NK-92 treated with Interleukin-12 subunit alpha and Interleukin-12 subunit beta, amount 100 ng/mL, for 24 hours (cell line): ENCODE data around the gene LRRIQ1.

Experiments used
- DNase-seq: peaks from one replicate; lab custom pipeline; 2025; lab: John Stamatoyannopoulos, UW

The LRRIQ1 gene

DNA sequence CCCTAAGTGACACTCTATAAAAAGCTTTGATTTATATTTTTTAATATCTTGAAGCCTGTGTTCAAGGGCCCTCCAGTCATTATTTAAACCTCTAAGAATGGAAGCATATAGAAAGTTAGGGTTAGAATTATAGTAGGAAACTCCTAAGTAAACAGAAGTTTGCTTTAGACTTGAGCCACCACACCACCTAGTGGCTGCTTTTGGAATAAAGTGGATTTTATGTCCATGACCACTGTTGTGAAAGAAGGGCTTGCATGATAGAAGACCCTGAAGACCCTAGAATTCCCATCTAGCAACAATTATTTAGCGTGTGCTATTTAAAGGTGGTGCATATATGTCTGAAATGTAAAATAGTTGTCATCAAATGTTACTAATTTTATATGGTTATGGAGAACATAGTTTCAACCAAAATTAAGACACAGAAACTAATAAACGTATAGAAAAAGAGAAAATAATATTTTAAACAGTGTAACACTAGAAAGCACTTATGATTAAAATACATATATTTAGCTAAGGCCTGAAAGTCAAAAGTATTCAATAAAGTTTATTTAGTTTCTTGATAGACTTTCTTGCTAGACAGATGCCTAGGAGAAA is 21.3 kb downstream of the LRRIQ1 start:
- no peak for DNase-seq

DNA sequence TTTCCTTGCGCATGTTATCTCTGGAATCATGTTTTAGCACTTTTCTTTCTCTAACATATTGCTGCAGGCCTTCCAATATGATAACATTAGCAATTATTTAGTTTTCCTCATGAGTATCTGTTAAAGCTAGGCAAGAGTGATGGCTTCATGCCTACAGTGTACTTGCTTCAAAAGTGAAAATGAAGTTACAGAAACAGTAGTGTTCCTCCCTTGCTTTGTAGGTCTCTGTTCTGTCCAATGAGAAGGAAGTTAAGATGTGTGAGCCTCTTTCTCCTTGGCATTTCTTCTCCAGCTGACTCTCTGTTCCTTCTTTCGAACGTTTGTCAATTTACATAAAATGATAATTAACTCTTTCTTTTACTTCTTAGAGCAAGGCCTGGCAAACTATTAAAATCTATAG is 22.2 kb downstream of the LRRIQ1 start:
- DNase-seq, result no peak

DNA sequence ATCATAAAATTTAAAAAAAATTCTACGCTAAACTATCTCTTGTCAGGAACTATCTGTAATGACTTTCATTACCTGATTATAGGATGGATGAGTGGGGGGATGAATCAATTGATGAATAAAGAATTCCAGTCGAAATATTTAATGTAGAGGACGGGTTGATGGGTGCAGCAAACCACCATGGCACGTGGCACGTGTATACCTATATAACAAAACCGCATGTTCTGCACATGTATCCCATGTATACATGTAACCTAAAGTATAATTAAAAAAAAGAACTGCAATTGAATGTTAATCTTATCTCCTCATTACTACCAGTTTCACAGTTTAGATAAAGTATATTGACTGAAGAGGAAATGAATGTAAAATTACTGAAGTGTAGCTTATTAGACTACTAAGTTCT is 23.4 kb downstream of the LRRIQ1 start:
- DNase-seq, result no peak

DNA sequence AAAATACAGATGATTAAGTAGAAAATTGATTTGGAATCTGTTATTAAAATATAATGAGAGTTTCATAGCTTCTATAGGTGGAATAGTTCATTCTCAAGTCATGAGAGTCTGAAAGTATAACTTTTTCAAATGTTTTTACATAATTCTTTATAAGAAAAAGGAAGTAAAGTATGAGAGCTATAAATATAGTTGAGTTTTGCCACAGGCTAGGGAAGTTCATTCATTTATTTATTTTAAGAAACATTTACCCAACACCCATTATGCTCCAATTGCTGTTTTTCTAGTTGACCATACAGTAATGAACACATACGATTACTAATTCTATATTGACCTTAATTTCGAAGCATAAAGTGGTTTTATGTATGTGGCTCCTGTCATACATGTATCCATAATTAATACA is 24.8 kb downstream of the LRRIQ1 start:
- no peak for DNase-seq

DNA sequence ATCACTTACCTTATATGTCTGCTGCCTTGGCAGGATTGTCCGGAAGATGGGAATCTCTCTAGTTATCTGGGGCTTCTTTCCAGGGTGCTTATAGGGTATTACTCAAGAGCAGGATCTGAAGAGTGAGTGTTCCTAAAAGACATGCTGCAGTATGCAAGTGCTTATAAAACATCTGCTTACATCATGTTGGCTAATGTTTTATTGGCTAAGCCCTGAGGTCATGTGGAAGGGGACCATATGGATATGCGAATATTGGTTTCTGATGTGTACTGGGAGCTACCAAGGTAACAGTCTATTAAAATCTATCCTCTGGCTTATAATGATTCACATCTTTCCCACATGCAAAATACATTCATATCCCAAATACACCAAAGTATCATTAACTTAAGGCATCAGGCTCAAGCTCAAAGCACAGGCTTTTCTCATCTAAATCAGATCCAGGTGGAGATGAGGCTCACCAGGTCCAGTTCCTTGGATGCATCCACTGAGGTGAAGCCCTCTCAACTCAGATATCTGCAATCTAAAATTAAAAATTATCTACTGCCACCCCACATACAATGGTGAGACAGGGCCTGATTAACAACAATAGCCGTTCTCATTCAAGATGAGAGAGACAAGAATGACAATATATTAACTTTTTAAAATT is 29.8 kb downstream of the LRRIQ1 start:
- DNase-seq, result no peak

DNA sequence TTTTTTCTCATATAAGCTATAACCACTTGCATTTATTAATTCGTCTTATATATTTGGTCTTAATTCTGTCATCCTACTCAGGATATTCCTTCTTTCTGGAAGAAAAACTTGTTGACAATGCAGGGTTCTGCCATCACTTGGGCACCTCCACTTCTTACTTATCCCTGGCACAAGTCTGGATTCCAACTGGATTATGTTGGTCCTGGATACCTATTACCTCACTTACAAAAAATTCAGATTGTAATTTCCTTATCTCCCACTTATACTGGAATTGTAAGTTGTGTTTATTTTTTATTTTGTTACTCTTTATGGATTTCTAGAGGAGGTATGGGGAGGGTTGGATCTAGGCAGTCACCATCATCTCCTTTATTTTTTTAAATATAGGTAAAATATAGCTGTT is 36.7 kb downstream of the LRRIQ1 start:
- DNase-seq, result no peak

DNA sequence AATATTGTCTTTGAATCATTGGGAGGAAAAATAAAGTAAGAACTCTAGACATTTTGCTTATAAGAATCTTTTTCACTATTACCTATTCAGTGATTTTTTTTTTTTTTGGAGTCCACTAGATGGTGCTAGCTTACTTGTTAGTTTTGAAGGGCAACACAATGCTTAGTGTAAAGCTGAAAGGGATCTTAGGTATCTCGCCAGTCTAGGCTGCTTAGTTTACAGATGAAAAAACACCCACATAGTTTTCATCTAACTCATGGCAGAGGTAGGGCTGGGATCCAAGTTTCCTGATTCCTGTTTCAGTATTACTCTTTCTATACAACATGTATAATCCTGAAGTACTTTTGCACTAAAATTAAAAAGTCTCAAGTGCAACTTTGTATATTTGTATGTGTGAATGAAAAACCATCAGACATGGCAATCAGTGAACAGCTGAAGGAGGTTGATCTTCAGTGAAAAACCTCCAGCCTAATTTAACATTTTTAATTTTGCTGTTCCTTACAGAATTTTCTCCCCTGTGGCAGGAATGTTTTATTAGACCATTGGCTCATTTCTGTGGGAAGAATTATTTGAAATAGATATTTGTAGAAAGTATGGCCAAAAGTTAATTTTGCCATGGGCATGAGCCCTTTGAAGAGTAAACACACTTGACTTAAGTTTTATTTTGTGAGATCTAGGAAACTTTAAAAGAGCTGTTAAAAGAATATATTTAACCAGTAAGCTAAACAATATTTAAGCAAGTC is 40.7 kb downstream of the LRRIQ1 start:
- no peak for DNase-seq

DNA sequence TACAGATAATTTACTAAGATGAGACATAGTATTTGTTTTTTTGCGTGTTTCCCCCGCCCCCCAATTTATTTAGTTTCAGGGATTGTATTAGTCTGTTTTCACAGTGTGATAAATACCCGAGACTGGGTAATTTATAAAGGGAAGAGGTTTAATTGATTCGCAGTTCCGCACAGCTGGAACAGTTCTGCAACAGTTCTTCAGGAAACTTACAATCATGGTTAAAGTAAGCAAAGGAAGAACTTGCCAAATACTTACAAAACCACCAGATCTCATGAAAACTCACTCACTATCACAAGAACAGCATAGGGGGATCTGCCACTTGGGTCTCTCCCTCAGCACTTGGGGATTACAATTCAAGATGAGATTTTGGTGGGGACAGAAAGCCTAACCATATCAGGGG is 48.9 kb downstream of the LRRIQ1 start:
- DNase-seq, result no peak

DNA sequence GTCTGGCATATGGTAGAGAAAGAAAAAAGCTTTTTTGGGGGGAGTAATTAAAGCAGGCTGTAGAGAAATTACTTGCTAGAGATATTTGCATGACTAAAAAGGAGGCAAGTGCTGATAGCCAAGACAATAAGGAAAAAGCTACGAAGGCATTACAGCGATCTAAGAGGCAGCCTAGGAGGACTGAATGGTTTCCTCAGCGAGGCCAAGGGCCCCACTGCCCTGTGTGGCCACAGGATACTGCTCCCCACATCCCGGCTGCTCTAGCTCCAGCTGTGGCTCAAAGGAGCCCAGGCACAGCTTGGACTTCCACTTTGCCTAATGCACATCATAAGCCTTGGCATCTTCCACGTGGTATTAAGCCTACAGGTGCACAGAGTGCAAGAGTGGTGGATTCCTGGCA is 53.6 kb downstream of the LRRIQ1 start:
- DNase-seq, result no peak

DNA sequence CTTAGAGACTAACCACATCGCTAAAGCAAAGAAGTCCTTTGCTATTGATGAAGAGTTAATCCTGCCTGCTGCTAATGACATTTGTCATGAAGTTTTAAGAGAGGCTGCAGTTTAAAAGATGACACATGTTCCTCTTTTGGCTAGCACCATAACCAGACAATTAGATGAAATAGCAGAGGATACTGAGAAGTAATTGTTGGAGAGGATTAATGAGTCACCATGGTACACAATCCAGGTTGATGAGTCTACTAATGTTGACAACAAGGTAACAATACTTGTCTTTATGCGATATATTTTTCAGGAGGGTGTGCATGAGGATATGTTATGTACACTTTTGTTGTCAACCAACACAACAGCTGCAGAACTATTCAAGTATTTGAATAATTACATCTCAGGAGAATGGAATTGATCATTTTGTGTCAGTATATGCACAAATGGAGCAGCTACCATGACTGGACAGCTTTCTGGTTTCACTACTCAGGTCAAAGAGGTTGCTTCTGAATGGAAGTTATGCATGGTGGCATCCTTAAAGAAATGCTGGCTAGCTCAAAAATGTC is 56.7 kb downstream of the LRRIQ1 start:
- DNase-seq, result no peak

DNA sequence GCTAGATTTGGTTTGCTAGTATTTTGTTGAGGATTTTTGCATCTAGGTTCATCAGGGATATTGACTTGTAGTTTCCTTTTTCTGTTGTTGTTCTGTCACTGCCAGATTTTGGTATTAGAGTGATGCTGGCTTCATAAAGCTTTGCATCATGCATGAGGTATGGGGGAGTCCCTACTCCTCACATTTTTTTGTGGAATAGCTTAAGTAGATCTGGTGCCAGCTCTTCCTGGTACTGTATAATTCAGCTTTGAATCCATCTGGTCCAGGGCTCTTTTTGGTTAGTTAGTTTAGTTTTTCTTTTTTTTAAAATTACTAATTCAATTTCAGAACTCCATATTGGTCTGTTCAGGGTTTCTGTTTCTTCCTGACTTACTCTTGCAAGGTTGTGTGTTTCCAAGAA is 59.4 kb downstream of the LRRIQ1 start:
- DNase-seq, result no peak

DNA sequence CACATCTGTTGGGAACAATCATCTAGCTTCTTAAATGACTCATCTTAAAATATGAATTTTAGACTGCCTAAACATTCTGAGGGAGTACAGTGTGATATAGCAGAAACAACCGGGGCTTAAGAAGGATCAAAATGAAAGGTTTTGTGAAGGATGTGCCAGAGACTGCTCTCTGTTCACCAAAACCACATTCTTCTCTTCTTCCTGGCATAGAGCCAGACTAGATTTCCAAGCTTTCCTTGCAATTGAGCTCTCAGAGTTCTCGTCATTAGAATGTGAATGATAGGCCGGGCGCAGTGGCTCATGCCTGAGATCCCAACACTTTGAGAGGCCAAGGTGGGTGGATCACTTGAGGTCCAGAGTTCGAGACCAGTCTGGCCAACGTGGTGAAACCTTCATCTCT is 94.5 kb downstream of the LRRIQ1 start:
- no peak for DNase-seq

DNA sequence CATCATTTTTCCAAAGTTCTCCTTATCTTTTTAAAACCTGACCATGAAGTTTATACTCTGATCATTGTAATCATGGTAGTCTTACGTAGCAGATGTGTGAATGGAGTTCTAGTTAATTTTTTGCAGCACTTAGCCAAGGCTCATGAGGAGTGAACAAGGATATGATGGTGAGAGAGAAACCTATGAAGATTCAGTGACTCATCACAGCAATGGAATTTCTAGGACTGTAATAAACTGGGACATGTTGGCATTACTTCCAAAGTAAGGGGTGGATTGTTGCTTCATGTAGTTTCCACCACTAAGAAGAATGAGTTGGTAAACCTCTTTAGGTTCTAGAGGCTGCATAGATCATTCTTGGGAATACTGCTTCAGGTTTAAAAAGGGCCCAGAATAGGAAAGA is 102.7 kb downstream of the LRRIQ1 start:
- DNase-seq, result no peak

DNA sequence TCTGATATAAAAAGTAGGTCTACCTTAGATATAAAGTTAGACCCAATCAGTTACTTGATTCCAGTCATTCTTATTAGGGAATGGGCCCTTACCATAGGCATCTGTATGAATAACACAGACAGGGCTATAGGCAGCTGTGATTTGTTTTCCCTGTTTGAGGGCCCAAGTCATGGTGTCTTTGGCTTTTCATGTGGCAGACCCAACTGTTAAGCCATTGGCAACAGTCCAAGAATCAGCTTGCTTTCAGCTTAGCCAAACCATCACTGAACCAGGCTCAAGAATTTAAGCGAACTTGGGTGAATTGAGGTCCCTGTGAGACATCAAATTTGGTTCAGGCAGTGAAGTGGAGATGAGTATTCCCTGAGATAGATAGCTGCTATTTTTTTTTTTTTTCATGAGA is 111.2 kb downstream of the LRRIQ1 start:
- no peak for DNase-seq

DNA sequence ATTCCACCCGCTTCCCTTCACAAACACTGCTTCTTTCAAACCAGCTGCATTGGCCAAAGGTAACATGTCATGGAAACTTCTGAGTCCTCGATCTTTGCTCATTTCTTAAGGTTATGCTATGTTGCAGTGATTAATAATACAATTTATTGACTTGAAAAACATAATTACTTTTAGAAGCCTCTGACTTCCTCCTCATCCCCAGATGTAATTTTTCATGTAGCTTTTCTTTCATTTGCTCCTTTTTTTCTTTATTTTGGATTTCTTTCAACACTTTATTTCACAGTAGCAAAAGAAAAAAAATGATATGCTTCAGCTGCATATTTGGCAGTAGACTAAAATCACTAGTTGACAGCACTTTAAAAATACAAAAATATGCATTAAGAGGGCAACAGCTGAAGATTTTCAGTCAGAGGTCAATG is 116.2 kb downstream of the LRRIQ1 start:
- no peak for DNase-seq

DNA sequence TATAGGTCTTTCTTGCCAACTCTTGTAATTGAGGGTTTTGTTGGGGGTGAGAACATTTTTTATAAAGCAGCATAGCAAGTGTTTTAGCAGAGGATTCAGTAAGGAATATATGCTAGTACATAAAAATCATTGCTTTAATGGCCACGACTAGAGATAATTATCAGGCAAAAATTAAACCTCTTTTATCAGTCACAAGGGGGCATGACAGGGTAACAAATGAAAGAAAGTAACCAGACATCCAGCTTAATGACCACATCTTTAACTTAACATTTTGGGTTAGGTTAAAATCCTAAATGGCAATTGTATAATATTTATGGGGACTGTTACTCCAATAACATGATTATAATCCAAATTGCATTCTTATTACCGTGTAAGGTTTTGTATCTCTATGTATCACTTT is 119.6 kb downstream of the LRRIQ1 start:
- DNase-seq, result no peak

DNA sequence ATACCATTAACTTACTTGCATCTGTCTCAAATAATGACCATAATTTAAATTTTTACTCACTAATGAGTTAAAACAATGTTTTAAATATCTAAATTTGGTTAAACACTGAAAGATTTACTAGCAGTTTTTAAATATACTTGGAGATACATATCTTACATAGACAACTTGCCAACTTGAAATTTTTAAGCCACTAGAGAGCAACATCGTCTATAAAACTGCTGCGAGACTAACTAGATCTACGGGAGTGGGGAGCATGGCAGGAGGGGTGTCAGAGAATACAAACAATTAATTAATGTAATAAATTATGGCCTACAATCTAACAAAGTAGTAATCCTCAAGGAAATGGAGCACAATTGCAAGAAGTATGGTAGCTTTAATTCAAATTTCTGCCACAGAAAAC is 120.4 kb downstream of the LRRIQ1 start:
- no peak for DNase-seq

DNA sequence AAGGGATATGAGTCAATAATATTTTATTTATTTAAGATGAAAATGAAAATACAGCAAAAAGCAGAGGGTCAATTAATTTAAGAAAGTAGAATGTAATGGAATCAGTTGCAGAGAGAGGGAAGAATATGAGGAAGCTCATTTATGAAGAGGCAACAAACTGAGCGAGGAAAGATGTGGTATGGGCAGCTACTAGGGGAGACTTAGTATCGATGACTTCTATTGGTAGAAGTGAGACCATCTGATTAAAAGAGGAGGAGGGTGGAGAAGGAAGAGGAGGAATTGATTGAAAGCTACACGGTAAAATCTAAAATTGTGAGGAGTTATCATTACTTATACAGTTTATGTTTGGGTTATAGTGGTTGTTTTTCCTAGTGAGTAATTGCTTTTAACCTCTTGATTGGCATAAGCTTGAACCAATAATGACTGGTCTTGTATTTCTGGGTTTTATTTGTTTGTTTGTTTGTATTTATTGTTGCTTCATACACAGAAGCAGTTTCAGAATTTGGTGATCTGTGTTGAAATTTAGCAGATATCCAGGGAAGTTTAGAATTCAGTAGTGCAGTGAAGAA is 121.0 kb downstream of the LRRIQ1 start:
- no peak for DNase-seq

DNA sequence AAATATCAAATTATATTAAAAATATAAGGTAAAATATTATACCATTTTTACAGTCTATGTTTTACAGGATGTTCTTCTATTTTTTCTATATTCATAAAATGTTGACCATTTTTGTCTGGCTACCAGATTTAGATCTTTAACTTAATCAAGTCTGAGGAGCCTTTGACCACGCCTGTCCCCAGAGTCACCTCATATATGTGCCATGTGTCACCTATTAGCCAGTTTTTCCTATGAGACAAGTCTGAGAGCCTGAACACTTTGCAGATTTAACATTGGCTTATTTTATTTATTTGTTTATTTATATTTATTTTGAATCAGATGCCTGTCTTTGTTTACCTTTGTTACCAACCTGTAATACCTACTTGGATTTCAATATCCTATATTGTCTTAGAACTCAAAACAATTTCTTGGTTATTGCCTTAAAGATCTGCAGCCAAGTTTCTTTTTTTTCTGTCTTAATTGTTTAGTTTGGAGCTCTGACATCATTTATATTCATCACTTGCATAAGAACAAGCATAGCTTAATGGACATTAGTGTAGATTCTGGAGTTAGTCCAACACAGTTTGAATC is 127.7 kb downstream of the LRRIQ1 start:
- DNase-seq, result no peak

DNA sequence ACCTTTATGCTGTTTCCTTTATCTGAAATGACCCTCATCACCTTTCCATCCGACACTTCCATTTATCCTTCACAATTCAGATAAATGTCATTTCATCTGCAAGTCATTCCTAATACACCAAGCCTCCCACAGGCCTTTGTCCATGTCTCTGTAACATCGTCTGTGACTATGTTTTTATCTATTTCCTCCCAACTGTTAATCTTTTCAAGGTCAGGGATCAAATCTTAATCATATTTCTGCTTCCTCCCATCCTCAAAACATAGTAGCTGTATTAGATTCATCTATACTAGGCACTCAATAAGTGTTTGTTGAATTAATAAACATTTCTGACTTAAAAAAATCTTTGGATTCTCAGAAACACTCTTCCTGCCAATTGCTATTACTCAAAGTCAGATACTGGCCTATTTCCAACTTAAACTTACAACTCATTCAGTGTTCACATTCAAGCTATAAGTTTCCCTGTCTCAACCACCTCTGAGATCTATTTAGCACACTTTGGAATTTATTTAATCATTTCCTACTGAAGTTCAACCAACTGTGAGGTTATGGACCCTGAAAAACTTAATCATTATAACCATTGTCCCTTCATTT is 143.6 kb downstream of the LRRIQ1 start:
- no peak for DNase-seq

DNA sequence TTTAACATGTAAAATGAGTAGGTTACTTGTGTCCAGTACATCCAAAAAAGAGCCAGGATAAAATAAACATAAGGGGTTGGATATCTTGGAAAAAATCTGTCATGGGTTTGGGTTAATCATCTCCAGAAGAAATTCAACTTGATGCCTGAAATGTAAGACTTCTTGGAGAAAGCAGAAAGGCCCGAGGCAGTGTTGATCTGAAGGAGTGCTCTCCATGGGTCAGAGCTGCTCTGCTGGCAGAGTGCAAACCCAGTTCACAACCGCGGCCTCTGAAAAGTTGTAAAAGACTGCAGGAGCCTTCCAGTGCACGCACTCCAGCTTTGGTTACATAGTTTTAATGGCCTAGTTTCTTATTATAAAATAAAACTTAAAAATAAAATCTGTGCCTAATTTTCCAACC is 146.5 kb downstream of the LRRIQ1 start:
- no peak for DNase-seq

DNA sequence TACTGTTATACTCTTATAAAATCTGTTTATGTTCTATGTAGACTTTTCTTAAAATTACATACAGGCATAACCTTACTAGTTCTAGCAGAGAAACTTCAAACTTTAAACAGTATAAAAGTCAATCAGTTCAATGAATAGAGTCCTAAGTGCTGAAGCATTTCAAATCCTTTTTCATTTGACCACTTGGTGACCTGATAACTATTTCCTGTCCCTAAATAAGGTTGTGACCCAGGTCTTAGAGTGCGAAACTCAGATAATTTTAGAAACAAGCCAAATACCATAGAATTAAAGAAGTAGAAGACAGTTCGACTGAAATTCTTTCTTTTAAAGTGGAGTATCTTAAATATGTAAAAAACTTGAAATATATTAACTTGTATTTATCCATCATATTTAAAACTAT is 147.7 kb downstream of the LRRIQ1 start:
- no peak for DNase-seq
